Endothelial cell of umbilical vein (primary cell): Measurements from ENCODE around the gene TUBA1A. TPM values are rescaled to one million over a fixed set of nuclear protein-coding genes. Genes with fewer than 3 reads are reported as not detected.

ENCODE experiments used
- Bru-seq: library from RNA; stranded (reverse); fragments of 400-500 nt; gene quantifications from one replicate; lab custom pipeline; 2021; lab: Mats Ljungman, UMichigan
- BruChase-seq, 2 experiments: library from RNA; stranded (reverse); fragments of 400-500 nt; gene quantifications; one replicate each; lab custom pipeline; 2021; lab: Mats Ljungman, UMichigan
- BruUV-seq: library from RNA; stranded (reverse); fragments of 400-500 nt; replicated peaks from 2 replicates; lab custom pipeline; 2021; lab: Mats Ljungman, UMichigan
- CTCF ChIA-PET: fragments of 300-600, 350-600 bp; sonication (Branson Sonifier 250); formaldehyde crosslinking; loops from one replicate; lab custom pipeline; 2021; ENCODE audit warnings: antibody characterized with exemption, inconsistent platforms; lab: Charles Lee
- POLR2A ChIA-PET: fragments of 300-600, 350-600 bp; sonication (Branson Sonifier 250); formaldehyde crosslinking; loops from one replicate; lab custom pipeline; 2021; ENCODE audit warnings: antibody characterized with exemption, inconsistent platforms; lab: Charles Lee
- DNase-seq: peaks from one replicate; pipeline ENCODE4 v3.0.0-alpha.2; 2011; ENCODE audit warnings: low read depth, low spot score
- FAIRE-seq: peaks from 2 replicates; lab custom pipeline; 2011; peaks lifted over from hg19 to GRCh38; lab: Jason Lieb, UNC
- H2AFZ ChIP-seq: 2 replicates; pipeline ENCODE4 v1.6.0; 2012; ENCODE audit warnings: low read depth, low read length, control low read depth, inconsistent platforms
- H3K27ac ChIP-seq: 2 replicates; pipeline ENCODE4 v1.5.1; 2011; ENCODE audit warnings: low read depth, mild to moderate bottlenecking, control low read depth, low read length, moderate library complexity; ENCODE audit not compliant: insufficient read depth
- H3K27me3 ChIP-seq, 2 experiments: 2 replicates each; pipeline versions ENCODE4 v1.6.0 to v1.6.1; 2011; ENCODE audit warnings: low read length in 2 of 2, mixed read lengths in 1 of 2; ENCODE audit not compliant: control insufficient read depth in 2 of 2, insufficient read depth in 2 of 2
- H3K36me3 ChIP-seq, 2 experiments: 2 replicates in 1 of 2; 3 replicates in 1 of 2; pipeline ENCODE4 v1.5.1; 2011; ENCODE audit warnings: low read length in 2 of 2, mild to moderate bottlenecking in 1 of 2, moderate library complexity in 1 of 2; ENCODE audit not compliant: control insufficient read depth in 2 of 2, insufficient read depth in 2 of 2; ENCODE audit errors: extremely low read depth in 1 of 2
- H3K4me1 ChIP-seq: 3 replicates; pipeline ENCODE4 v1.5.1; 2011; ENCODE audit warnings: mild to moderate bottlenecking, low read length; ENCODE audit not compliant: control insufficient read depth, insufficient read depth; ENCODE audit errors: extremely low read depth
- H3K4me2 ChIP-seq: 2 replicates; pipeline ENCODE4 v1.6.1; 2011; ENCODE audit warnings: low read length, control low read depth, mixed read lengths; ENCODE audit not compliant: insufficient read depth
- H3K4me3 ChIP-seq, 3 experiments: fragments of 200-600 bp in 1 of 3; sonication (generic), shearing (Covaris generic) in 1 of 3; replicated peaks in 1 of 3; 2 replicates each; pipeline ENCODE4 v1.5.1; 2011 to 2016; ENCODE audit warnings: control low read depth in 3 of 3, low read length in 3 of 3, mild to moderate bottlenecking in 2 of 3, inconsistent platforms in 1 of 3, low read depth in 1 of 3, moderate library complexity in 1 of 3; ENCODE audit not compliant: insufficient read depth in 1 of 3
- H3K79me2 ChIP-seq: 2 replicates; pipeline ENCODE4 v1.6.0; 2012; ENCODE audit warnings: low read length, inconsistent platforms; ENCODE audit not compliant: control insufficient read depth, insufficient read depth
- H3K9ac ChIP-seq: replicated peaks from 2 replicates; pipeline ENCODE3; 2011; ENCODE audit warnings: low read length, control low read depth; ENCODE audit not compliant: insufficient read depth; ENCODE audit errors: extremely low read depth
- H3K9me1 ChIP-seq: replicated peaks from 3 replicates; pipeline ENCODE4 v1.6.0; 2011; ENCODE audit warnings: mild to moderate bottlenecking, low read length; ENCODE audit not compliant: control insufficient read depth, insufficient read depth; ENCODE audit errors: extremely low read depth
- H3K9me3 ChIP-seq: replicated peaks from 2 replicates; pipeline ENCODE4 v1.5.1; 2012; ENCODE audit warnings: low read length, inconsistent platforms; ENCODE audit not compliant: control insufficient read depth, insufficient read depth
- H4K20me1 ChIP-seq: replicated peaks from 2 replicates; pipeline ENCODE3; 2011; ENCODE audit warnings: mild to moderate bottlenecking, low read length; ENCODE audit not compliant: control insufficient read depth, insufficient read depth; ENCODE audit errors: extremely low read depth
- FOS ChIP-seq: IDR thresholded peaks from 2 replicates; pipeline ENCODE4 v1.6.1; 2011; ENCODE audit warnings: mild to moderate bottlenecking, low read length, moderate library complexity, borderline replicate concordance; ENCODE audit not compliant: insufficient read depth
- GATA2 ChIP-seq: IDR thresholded peaks from 2 replicates; pipeline ENCODE4 v1.7.0; 2011; ENCODE audit warnings: low read depth, mild to moderate bottlenecking, moderate library complexity, mixed read lengths, low read length; ENCODE audit not compliant: insufficient read length, insufficient read depth
- JUN ChIP-seq: IDR thresholded peaks from 2 replicates; pipeline ENCODE4 v1.6.1; 2011; ENCODE audit warnings: borderline replicate concordance, low read depth; ENCODE audit not compliant: insufficient read length, insufficient read depth
- MAX ChIP-seq: IDR thresholded peaks from 2 replicates; pipeline ENCODE4 v1.6.1; 2011; ENCODE audit not compliant: insufficient read depth, insufficient read length
- MYC ChIP-seq: IDR thresholded peaks from one replicate; pipeline ENCODE4 v1.6.1; 2011; ENCODE audit warnings: mild to moderate bottlenecking, low read depth, low read length
- POLR2A ChIP-seq: IDR thresholded peaks from 2 replicates; pipeline ENCODE4 v1.6.1; 2012; ENCODE audit warnings: low read depth, mild to moderate bottlenecking, control low read depth, low read length
- POLR2AphosphoS5 ChIP-seq: IDR thresholded peaks from 2 replicates; pipeline ENCODE4 v1.6.1; 2012; ENCODE audit warnings: low read depth, mild to moderate bottlenecking, control low read depth, low read length, moderate library complexity; ENCODE audit not compliant: insufficient read depth
- dilution Hi-C: fragments of 300-500 bp; cut with MboI; formaldehyde crosslinking; loops from one replicate; pipeline ENCODE4 v1.15.0; 2019; ENCODE audit warnings: low sequenced_read_pairs; ENCODE audit not compliant: extremely low pct_ligation_motif_present
- intact Hi-C: fragments of 100-400 bp; cut with micrococcal nuclease; formaldehyde crosslinking; loops from one replicate; pipeline ENCODE4 v1.10.0; 2022
- long read RNA-seq: library from polyadenylated mRNA; stranded (forward); transcript quantifications from one replicate; pipeline ENCODE4 v2.0.0, GENCODE V29; 2021
- polyA minus RNA-seq, 3 experiments: library from RNA; depleted of rRNA, polyadenylated mRNA; stranded (reverse); fragments of >200 nt; gene quantifications; 1 replicate in 1 of 3; 2 replicates in 2 of 3; pipeline ENCODE4 v1.2.3, GENCODE V29; 2011
- polyA plus RNA-seq, 4 experiments: library from polyadenylated mRNA; depleted of rRNA in 3 of 4; stranded (reverse) in 3 of 4; unstranded in 1 of 4; fragments of >200 nt; gene quantifications; 2 replicates each; pipeline versions ENCODE4 v1.2.1 to v1.2.3, GENCODE V29; 2011 to 2012; ENCODE audit warnings: missing spikeins in 1 of 4
- total RNA-seq: library from RNA; stranded (reverse); gene quantifications from 2 replicates; pipeline ENCODE4 v1.2.3, GENCODE V29; 2021

The TUBA1A gene
- total RNA-seq = 701 and 740 TPM in 2 replicates
- 2,429 and 3,046 TPM in 2 replicates for polyA plus RNA-seq
- polyA plus RNA-seq (2011; cell fraction: cytosol; rRNA removed) = 1,553 and 1,641 TPM in 2 replicates
- 917 and 1,076 TPM in 2 replicates for polyA plus RNA-seq (2011; cell fraction: nucleus; rRNA removed)
- polyA plus RNA-seq (2012) = 924 and 1,060 TPM in 2 replicates
- polyA minus RNA-seq = 1,517 and 1,697 TPM in 2 replicates
- polyA minus RNA-seq (2011; cell fraction: cytosol; rRNA and poly(A)+ RNA removed) = 2.2 TPM
- polyA minus RNA-seq (2011; cell fraction: nucleus; rRNA and poly(A)+ RNA removed) = 321 and 332 TPM in 2 replicates
- percentile 99 among the genes with signal in this experiment for Bru-seq, nascent RNA
- BruChase-seq, experiment 1, labeled RNA remaining after a 6-hour chase = percentile 100 among the genes with signal in this experiment
- percentile 100 among the genes with signal in this experiment for BruChase-seq, experiment 2, labeled RNA remaining after a 2-hour chase
- long read RNA-seq, transcript TUBA1A-203 (3 exons, 984 nt) = minor isoform, 12 of 4,683 reads
- long read RNA-seq, transcript TUBA1A-207 (3 exons, 1,384 nt) = minor isoform, 39 of 4,683 reads
- long read RNA-seq, transcript TUBA1A-202 (4 exons, 1,915 nt) = major isoform, 4,291 of 4,683 reads
- long read RNA-seq, transcript TUBA1A-201 (4 exons, 1,887 nt) = minor isoform, 10 of 4,683 reads
- long read RNA-seq, partial matches to known transcripts = 11 of 4,683 reads
- long read RNA-seq, other reads (novel, unspliced or antisense) = 312 of 4,683 reads

GRCh38 chr12:49188916-49189367 is at the start of gene TUBA1A:
TSS of gene TUBA1A (minus strand) at chr12:49189080. CDS start at chr12:49188979, 101 bp downstream.
- BruUV-seq = no TSS peak
- DNase-seq = peak; percentile 99
- Histone ChIP-seq H3K4me2 (peak within 1 kb of the TSS; percentile 97), H3K79me2 (peaks cover 26% of the 10 kb centered on the region), H3K9ac (peak within 1 kb of the TSS; percentile 92), H3K4me1 (peaks cover 28% of the 10 kb centered on the region), H4K20me1 (peaks cover 9% of the 10 kb centered on the region), H3K36me3 (peaks cover 10 to 12% of the 10 kb centered on the region in 2 experiments), H3K9me3 (no peaks in the 10 kb centered on the region), H2AFZ (peak within 1 kb of the TSS; percentile 43), H3K9me1 (no peaks in the 10 kb centered on the region), H3K27me3 (no peaks in the 10 kb centered on the region), H3K4me3 (peak within 1 kb of the TSS; percentile 74 to 95 (median 89)), H3K27ac (peak within 1 kb of the TSS; percentile 95)
- CTCF ChIA-PET = interaction anchor here (1.0 to 4.3 kb wide), 11 partner anchors 13 to 125 kb away, joined by 3 to 38 read pairs (median 7); partner anchors contain the start of gene TUBA1B
- POLR2A ChIA-PET = interaction anchor here (0.5 to 4.8 kb wide), 14 partner anchors 9 to 119 kb away, joined by 3 to 58 read pairs (median 4); partner anchors contain the start of genes RHEBL1 and TUBA1B
- intact Hi-C loops (loop anchor here (1.0 kb wide), 3 partner anchors 9 to 76 kb away; partner anchors contain the start of gene TUBA1C), dilution Hi-C loops (no loop called here)
- peak; percentile 96 for FAIRE-seq
- TF ChIP-seq MAX (no peak), POLR2AphosphoS5 (peak; percentile 100), FOS (no peak), GATA2 (no peak), POLR2A (peak; percentile 100), JUN (peak; percentile 80), MYC (no peak)
